22Rv1 (cell line): ENCODE results near the gene SLMAP.

ENCODE experiments used
- H3K27ac ChIP-seq: fragments of 450-650 bp; 2 replicates; pipeline ENCODE4 v1.5.1; 2017
- CTCF ChIP-seq: fragments of 450-650 bp; IDR thresholded peaks from 2 replicates; pipeline ENCODE4 v1.5.1; 2017; ENCODE audit warnings: mild to moderate bottlenecking
- ZFX ChIP-seq: fragments of 450-650 bp; IDR thresholded peaks from 2 replicates; pipeline ENCODE4 v1.6.1; 2017; ENCODE audit warnings: antibody characterized with exemption, borderline replicate concordance

Gene SLMAP

DNA sequence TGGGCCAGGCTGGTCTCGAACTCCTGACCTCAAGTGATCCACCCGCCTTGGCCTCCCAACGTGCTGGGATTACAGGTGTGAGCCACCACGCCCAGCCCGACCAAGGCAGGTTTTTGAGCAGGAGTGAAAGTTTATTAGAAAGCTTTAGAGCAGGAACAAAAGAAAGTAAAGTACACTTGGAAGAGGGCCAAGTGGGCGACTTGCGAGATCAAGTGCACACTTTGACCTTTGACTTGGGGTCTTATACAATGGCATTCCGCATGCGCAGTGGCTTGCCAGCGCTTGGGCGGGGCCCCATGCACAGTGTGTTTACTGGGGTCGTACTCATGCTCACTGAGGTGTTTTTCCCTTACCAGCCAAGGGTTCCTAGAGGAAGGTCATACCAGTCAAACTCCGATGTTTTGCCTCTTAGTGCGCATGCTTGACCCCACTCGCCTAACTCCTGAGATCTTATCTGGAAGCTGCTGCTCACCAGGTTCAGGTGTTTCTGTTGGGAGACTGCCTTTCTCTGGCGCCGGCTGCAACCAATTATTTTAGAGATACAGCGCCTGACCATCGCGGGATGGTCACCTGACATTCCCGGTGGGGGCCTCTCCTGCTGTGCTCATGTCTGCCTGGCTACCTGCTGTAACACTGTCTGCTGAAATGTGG lies 205.2 kb downstream of the SLMAP start:
- no peak for TF ChIP-seq CTCF
- TF ChIP-seq ZFX = no peak
- H3K27ac ChIP-seq = no peak overlapping the region

DNA sequence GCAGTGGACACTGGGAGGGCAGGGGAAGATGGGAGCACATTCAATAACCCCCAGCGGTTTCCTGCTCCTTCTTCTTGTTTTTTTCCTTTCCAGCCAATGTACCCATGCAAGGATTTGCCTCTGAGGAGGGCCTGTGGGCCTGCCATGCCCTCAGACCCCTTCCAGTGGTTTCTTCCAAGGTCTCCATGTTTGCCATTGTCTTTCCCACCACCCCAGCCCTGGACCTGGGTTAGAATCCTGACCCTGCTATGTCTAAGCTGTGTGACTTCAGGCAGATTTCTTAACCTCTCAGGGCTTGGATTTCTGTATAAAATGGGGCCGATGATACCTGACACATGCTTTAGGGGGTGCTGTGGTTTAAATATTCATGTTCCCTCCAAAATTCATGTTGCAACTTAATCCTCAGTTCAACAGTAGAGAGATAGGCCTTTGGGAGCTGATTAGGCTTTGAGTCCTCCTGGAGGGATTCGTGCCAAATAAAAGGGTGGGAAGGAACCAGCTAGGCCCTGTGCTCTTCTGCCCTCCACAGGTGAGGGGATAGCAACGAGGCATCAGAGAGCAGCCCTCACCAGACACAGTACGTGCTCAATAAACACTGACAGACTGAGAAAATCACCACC lies 205.8 kb downstream of the SLMAP start:
- TF ChIP-seq ZFX (no peak), CTCF (peak; percentile 16)
- no peak overlapping the region for H3K27ac ChIP-seq

- TF ChIP-seq CTCF (no peak), ZFX (no peak)
- no peak overlapping the region for H3K27ac ChIP-seq
Observed at GRCh38 chr3:57962448-57962834, 206.3 kb downstream of the SLMAP start.

DNA sequence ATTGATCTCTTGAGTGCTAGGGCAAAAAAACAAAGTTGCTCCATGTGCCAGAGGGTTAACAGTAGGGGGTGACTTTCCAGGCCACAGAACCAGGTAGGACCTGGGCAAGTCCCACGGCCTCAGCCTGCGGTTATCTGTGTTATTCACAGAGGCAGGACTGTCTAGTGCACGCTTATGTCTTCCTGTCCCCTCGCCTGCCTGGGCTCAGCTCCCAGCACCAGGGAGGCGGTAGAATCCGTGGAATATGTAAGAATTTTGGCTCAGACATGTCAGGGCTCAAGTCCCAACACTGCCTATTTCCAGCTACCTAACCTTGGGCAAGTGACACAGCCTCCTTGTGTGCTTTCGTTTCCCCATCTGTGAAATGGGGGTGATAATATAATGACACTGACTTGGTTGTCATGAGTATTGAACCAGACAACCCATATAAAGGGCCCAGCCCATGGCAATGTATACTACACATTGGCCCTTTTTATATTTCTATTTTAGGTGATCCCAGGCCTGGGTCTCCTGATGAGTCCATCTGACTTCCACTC lies 207.8 kb downstream of the SLMAP start:
- H3K27ac ChIP-seq = no peak overlapping the region
- TF ChIP-seq ZFX = no peak
- no peak for TF ChIP-seq CTCF

DNA sequence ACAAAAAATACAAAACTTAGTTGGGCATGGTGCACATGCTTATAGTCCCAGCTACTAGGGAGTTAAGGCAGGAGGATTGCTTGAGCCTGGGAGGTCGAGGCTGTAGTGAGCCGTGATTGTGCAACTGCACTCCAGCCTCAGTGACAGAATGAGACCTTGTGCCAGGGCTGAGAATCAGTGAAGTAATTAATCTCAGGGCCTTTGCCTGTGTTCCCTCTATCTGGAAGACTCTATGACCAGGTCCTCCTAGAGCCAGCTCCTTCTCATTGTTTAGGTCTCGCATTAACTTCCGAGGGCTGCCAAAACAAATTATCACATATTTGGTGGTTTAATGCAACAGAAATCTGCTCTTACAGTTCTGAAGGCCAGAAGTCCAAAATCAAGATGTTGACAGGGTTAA lies 210.7 kb downstream of the SLMAP start:
- TF ChIP-seq ZFX (no peak), CTCF (no peak)
- no peak overlapping the region for H3K27ac ChIP-seq

DNA sequence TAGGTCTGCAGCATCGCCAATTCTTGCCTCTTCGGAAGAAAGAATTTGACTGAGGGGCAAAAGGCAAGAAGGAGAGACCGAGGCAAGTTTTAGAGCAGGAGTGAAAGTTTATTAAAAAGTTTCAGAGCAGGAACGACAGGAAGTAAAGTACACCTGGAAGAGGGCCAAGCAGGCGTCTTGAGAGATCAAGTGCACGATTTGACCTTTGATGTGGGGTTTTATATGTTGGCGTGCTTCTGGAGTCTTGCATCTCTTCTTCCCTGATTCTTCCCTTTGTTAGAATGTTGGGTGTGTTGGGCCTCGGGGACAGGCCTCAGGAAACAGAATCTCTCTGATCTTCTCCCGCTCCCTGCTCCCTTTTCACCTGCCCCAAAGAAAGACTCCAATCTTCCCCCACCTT lies 211.5 kb downstream of the SLMAP start:
- no peak overlapping the region for H3K27ac ChIP-seq
- no peak for TF ChIP-seq CTCF
- TF ChIP-seq ZFX = no peak

DNA sequence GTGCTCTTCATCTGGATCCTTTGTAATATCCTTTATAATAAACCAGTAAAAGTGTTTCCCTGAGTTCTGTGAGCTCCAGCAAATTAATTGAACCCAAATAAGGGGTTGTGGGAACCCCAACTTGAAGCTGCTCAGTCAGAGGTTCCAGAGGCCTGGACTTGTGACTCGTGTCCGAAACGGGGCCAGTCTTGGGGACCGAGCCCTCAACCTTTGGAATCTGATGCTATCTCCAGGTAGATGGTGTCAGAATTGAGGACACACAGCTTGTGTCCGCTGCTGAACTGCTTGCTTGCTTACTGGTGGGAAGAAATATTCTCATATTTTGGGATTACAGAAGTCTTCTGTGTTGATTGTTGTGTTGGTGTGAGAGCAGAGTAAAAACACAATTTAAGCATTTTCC lies 212.4 kb downstream of the SLMAP start:
- no peak overlapping the region for H3K27ac ChIP-seq
- TF ChIP-seq CTCF (no peak), ZFX (no peak)
